Stomach (tissue), 9 donors: ENCODE results near the gene RIT1. TPM values are rescaled to one million over a fixed set of nuclear protein-coding genes. Genes with fewer than 3 reads are reported as not detected.

Experiments
- DNase-seq, 2 donors: peaks; one replicate each; pipeline versions ENCODE4 v3.0.0 to v3.0.0-alpha.2; 2013 to 2019
- H3K27ac ChIP-seq, 5 donors: fragments of 200-600 bp in 4 of 5; sonication (generic) in 4 of 5; one replicate each; pipeline ENCODE4 v1.5.1; 2013 to 2019; ENCODE audit warnings: mild to moderate bottlenecking in 1 of 5, moderate library complexity in 1 of 5
- H3K27me3 ChIP-seq, 3 donors: fragments of 200-600 bp; sonication (generic); one replicate each; pipeline ENCODE4 v1.5.1; 2017 to 2019; ENCODE audit warnings: mixed run types in 1 of 3
- H3K36me3 ChIP-seq, 4 donors: fragments of 200-600 bp; sonication (generic); 1 replicate in 3 of 4; 2 replicates in 1 of 4; pipeline ENCODE4 v1.5.1; 2016 to 2019
- H3K4me1 ChIP-seq, 4 donors: fragments of 200-600 bp; sonication (generic); one replicate each; pipeline ENCODE4 v1.5.1; 2016 to 2019
- H3K4me3 ChIP-seq, 4 donors: fragments of 200-600 bp; sonication (generic) in 3 of 4; one replicate each; pipeline ENCODE4 v1.5.1; 2016 to 2019; ENCODE audit warnings: mild to moderate bottlenecking in 1 of 4
- H3K9me3 ChIP-seq, 4 donors: fragments of 200-600 bp; sonication (generic); one replicate each; pipeline ENCODE4 v1.5.1; 2016 to 2019
- CTCF ChIP-seq, 7 experiments: fragments of 450-650 bp in 4 of 7; fragments of 200-600 bp in 3 of 7; sonication (generic) in 3 of 7; IDR thresholded peaks; one replicate each; pipeline ENCODE4 v1.5.1; 2016 to 2019; ENCODE audit warnings: antibody characterized with exemption in 7 of 7, control low read depth in 2 of 7, mild to moderate bottlenecking in 1 of 7
- EP300 ChIP-seq: sonication (generic); formaldehyde crosslinking; IDR thresholded peaks from one replicate; pipeline ENCODE4 v1.6.1; 2017; ENCODE audit warnings: antibody characterized with exemption
- POLR2A ChIP-seq, 4 donors: fragments of 450-650 bp; IDR thresholded peaks; one replicate each; pipeline ENCODE4 v1.6.1; 2016; ENCODE audit warnings: antibody characterized with exemption in 4 of 4, control low read depth in 2 of 4, mild to moderate bottlenecking in 1 of 4, moderate library complexity in 1 of 4
- POLR2AphosphoS5 ChIP-seq, 3 donors: sonication (generic); formaldehyde crosslinking; IDR thresholded peaks; one replicate each; pipeline ENCODE4 v1.6.1; 2016; ENCODE audit warnings: antibody characterized with exemption in 3 of 3
- WGBS, 5 donors: extraction: QIAGEN DNeasy Blood & Tissue Kit in 3 of 5; methylation state at CpG; one replicate each; pipeline versions ENCODE4 v1.1.5 to v1.1.7; 2013 to 2018; 5-methylcytosine and 5-hydroxymethylcytosine counted together
- intact Hi-C: fragments of 100-400 bp; cut with DNase I; formaldehyde crosslinking; loops from one replicate; pipeline ENCODE4 v1.15.1; 2023; ENCODE audit warnings: low total_unique reads
- polyA plus RNA-seq, 3 donors: library from polyadenylated mRNA; stranded (reverse); fragments of 200-250 nt; gene quantifications; one replicate each; pipeline ENCODE4 v1.2.3, GENCODE V29; 2013
- total RNA-seq, 5 donors: library from RNA; depleted of rRNA; stranded (reverse); fragments of >200 nt; gene quantifications; one replicate each; pipeline versions ENCODE4 v1.1.0 to v1.2.3, GENCODE V29; 2014 to 2016
- donor health status: healthy with polysubstance abuse.
- donor health status: Bipolar disorder and iron deficiency.
- donor health status: healthy.

Gene RIT1
- total and polyA plus RNA-seq, 8 donors = 13.1 to 108 (median 23.9) TPM; not detected in 1

DNA sequence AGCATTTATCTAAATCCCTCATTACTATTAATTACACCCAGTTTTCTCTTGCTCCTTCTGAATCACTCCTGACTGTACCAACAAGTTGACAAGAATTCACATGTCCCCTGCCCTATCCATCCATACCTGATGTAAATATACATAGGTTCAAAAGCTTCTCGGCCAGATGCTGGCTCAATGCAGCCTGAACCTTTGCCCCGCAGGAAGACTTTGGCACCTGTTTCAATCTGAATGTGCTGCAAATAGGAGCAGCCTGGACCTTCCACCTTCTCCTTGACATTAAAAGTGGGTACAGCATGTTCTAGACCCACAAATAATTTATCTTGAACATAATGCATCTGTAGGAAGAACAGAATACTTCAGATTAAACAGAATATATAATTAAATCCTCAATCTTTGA lies 14.4 kb upstream of the RIT1 start:
- intact Hi-C loops = no loop called here
- Histone ChIP-seq H3K9me3 (no peaks in the 10 kb centered on the region), H3K36me3 (peaks cover 86 to 100% (median 100%) of the 10 kb centered on the region in 4 donors), H3K4me3 (no peak overlapping the region), H3K27me3 (no peaks in the 10 kb centered on the region), H3K4me1 (peaks cover 13 to 64% (median 43%) of the 10 kb centered on the region in 4 donors), H3K27ac (peak overlapping the region in 1 of 5 donors; percentile 22)
- DNase-seq = no peak
- WGBS, 5 donors = 80 to 96% (median 90%) methylated on average over 2 of the region's 2 CpGs
- TF ChIP-seq CTCF (IDR thresholded peaks at IDR 0.05) (no peak), POLR2AphosphoS5 (IDR thresholded peaks at IDR 0.05) (no peak), POLR2A (IDR thresholded peaks at IDR 0.05) (no peak), EP300 (no peak)

GRCh38 chr1:155920717-155921116 lies 9.6 kb upstream of the RIT1 start:
- peaks cover 93 to 100% (median 100%) of the 10 kb centered on the region in 4 donors for H3K36me3 ChIP-seq
- DNase-seq = peak in 1 of 2 donors; percentile 41
- H3K4me1 ChIP-seq = peaks cover 0 to 53% (median 33%) of the 10 kb centered on the region in 4 donors
- TF ChIP-seq CTCF (IDR thresholded peaks at IDR 0.05) = no peak
- TF ChIP-seq POLR2AphosphoS5 (IDR thresholded peaks at IDR 0.05) = peak in 2 of 3 donors; percentile 31 to 83
- TF ChIP-seq EP300 = no peak
- peak overlapping the region; percentile 42 to 74 (median 62) for H3K27ac ChIP-seq
- H3K27me3 ChIP-seq = no peaks in the 10 kb centered on the region
- intact Hi-C loops = no loop called here
- H3K4me3 ChIP-seq = peak overlapping the region in 1 of 4 donors; percentile 0
- H3K9me3 ChIP-seq = no peaks in the 10 kb centered on the region
- WGBS, 5 donors = 22 to 76% (median 39%) methylated on average over 3 of the region's 3 CpGs

GRCh38 chr1:155919801-155920200 lies 8.7 kb upstream of the RIT1 start:
- TF ChIP-seq POLR2AphosphoS5 (IDR thresholded peaks at IDR 0.05) (no peak), CTCF (IDR thresholded peaks at IDR 0.05) (no peak), POLR2A (IDR thresholded peaks at IDR 0.05) (no peak), EP300 (no peak)
- peak overlapping the region; percentile 5 to 62 (median 46) for H3K27ac ChIP-seq
- no peaks in the 10 kb centered on the region for H3K27me3 ChIP-seq
- H3K4me1 ChIP-seq = peaks cover 0 to 49% (median 33%) of the 10 kb centered on the region in 4 donors
- H3K4me3 ChIP-seq = no peak overlapping the region
- 96 to 100% (median 100%) methylated on average over 2 of the region's 2 CpGs for WGBS, 5 donors
- DNase-seq = no peak
- no peaks in the 10 kb centered on the region for H3K9me3 ChIP-seq
- intact Hi-C loops = no loop called here
- peaks cover 91 to 100% (median 100%) of the 10 kb centered on the region in 4 donors for H3K36me3 ChIP-seq

DNA sequence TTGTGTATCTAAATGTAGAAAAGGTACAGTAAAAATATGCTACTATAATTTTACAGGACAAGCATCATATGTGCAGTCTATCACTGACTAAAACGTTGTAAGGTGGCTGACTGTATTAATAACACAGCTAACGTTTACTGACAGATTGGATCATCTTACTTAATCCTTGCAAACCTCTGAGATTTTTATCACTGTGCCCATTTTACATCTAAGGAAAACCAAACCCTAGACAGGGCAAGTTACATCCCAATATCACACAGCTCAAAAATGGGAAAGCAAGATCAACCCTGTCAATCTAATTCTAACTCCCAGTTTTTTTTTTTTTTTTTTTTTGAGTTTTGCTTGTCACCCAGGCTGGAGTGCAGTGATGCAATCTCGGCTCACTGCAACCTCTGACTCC lies 7.5 kb upstream of the RIT1 start:
- TF ChIP-seq POLR2AphosphoS5 (IDR thresholded peaks at IDR 0.05) = no peak
- TF ChIP-seq EP300 = no peak
- TF ChIP-seq CTCF (IDR thresholded peaks at IDR 0.05) = no peak
- TF ChIP-seq POLR2A (IDR thresholded peaks at IDR 0.05) = no peak
- Histone ChIP-seq H3K27me3 (no peaks in the 10 kb centered on the region), H3K4me1 (peaks cover 0 to 40% (median 25%) of the 10 kb centered on the region in 4 donors), H3K9me3 (no peaks in the 10 kb centered on the region), H3K36me3 (peaks cover 91 to 100% (median 100%) of the 10 kb centered on the region in 4 donors), H3K27ac (no peak overlapping the region), H3K4me3 (no peak overlapping the region)
- intact Hi-C loops = no loop called here
- WGBS, 5 donors = 54 to 63% (median 59%) methylated on average over 3 of the region's 3 CpGs
- no peak for DNase-seq
